RWPE1 (cell line): ENCODE data around the gene ZNF487.

Source experiments
- CTCF ChIA-PET: fragments of 350-600 bp; sonication (Branson Sonifier 250); formaldehyde crosslinking; extraction: SDS; loops from one replicate; lab custom pipeline; 2021; lab: Yijun Ruan, JAX
- POLR2A ChIA-PET: fragments of 400-600 bp; formaldehyde crosslinking; extraction: SDS; loops from one replicate; lab custom pipeline; 2020; ENCODE audit warnings: antibody characterized with exemption; ENCODE audit not compliant: low non-redundant PET; lab: Yijun Ruan, JAX
- DNase-seq: peaks from one replicate; pipeline ENCODE4 v3.0.0; 2012; ENCODE audit warnings: low spot score
- H3K27ac ChIP-seq: fragments of 450-650 bp; 2 replicates; pipeline ENCODE4 v1.5.1; 2017
- TF ChIP-seq, protein P1 (sequence below): fragments of 450-650 bp; conservative IDR thresholded peaks from 2 replicates; pipeline ENCODE4 v1.5.1; 2017; ENCODE audit warnings: low read depth, mild to moderate bottlenecking

The ZNF487 gene

DNA sequence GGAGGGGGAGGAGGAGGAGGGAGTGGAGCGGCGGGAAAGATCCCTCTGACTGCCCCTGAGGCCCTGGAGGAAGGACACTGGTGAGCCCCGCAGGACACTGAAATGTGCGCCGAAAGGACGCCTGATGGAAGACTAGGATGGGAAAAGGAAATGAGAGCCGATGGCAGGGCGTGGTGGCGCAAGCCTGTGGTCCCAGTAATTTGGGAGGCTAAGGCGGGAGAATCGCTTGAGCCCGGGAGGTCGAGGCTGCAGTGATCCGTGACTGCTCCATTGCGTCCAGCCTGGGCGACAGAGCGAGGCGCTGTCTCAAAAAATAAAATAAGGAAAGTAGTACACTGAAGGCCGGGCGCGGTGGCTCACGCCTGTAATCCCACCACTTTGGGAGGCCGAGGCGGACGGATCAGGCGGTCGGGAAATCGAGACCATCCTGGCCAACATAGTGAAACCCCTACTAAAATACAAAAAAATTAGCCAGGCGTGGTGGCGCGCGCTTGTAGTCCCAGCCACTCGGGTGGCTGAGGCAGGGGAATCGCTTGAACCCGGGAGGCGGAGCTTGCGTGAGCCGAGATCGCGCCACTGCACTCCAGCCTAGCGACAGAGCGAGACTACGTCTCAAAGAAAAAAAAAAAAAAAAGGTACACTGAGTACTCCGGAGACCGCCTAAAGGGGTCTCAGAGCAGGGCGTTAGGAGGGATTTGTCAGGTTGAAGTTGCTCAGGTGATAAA, 27.4 kb upstream of the ZNF487 start:
- ChIA-PET POLR2A (interaction anchor here (0.6 to 1.4 kb wide), 4 partner anchors 10 to 1033 kb away, joined by 3 to 4 read pairs (median 4); no protein-coding TSS in a partner anchor), CTCF (no interaction called here)

DNA sequence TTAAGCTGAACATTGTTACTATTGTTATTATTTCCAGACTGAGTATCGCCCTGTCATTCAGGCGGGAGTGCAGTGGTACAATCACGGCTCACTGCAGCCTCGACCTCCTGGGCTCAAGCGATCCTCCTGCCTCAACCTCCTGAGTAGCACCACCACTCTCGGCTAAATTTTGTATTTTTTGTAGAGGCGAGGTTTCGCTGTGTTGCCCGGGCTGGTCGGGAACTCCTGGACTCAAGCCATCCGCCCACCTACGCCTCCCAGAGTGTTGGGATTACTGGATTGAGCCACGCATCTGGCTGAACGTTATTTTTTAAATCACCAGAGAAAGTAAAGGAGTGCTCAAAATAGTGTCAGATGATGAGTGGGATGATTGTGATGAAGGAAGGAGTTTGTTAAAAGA, 26.6 kb upstream of the ZNF487 start:
- ChIA-PET POLR2A (interaction anchor here (0.6 kb wide), 1 partner anchor 93 kb away, joined by 4 read pairs; no protein-coding TSS in a partner anchor), CTCF (no interaction called here)
- H3K27ac ChIP-seq = peak overlapping the region; percentile 96
- DNase-seq = no peak
- TF ChIP-seq, protein P1, sequence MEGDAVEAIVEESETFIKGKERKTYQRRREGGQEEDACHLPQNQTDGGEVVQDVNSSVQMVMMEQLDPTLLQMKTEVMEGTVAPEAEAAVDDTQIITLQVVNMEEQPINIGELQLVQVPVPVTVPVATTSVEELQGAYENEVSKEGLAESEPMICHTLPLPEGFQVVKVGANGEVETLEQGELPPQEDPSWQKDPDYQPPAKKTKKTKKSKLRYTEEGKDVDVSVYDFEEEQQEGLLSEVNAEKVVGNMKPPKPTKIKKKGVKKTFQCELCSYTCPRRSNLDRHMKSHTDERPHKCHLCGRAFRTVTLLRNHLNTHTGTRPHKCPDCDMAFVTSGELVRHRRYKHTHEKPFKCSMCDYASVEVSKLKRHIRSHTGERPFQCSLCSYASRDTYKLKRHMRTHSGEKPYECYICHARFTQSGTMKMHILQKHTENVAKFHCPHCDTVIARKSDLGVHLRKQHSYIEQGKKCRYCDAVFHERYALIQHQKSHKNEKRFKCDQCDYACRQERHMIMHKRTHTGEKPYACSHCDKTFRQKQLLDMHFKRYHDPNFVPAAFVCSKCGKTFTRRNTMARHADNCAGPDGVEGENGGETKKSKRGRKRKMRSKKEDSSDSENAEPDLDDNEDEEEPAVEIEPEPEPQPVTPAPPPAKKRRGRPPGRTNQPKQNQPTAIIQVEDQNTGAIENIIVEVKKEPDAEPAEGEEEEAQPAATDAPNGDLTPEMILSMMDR = no peak

More for the DNA sequence above, 27.4 kb upstream of the ZNF487 start:
- peak overlapping the region; percentile 96 for H3K27ac ChIP-seq
- TF ChIP-seq, protein P1 = no peak
- DNase-seq = no peak

DNA sequence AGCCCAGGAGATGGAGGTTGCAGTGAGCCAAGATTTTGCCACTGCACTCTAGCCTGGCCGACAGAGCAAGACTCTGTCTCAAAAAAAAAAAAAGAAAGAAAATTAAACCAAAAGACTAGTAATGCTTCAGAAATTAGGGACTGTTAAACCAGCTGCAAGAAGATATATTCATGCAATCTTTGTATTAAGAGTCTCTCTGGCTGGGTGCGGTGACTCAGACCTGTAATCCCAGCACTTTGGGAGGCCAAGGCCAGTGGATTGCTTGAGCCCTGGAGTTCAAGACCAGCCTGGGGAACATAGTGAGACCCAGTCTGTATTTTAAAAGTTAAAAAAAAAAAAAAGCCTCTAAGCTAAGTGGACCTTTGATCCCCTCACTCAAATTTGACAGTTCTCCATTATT, 25.4 kb upstream of the ZNF487 start:
- DNase-seq = no peak
- ChIA-PET POLR2A (interaction anchor here (1.0 kb wide), 1 partner anchor 9 kb away, joined by 4 read pairs; no protein-coding TSS in a partner anchor), CTCF (no interaction called here)
- peak overlapping the region; percentile 96 for H3K27ac ChIP-seq
- TF ChIP-seq, protein P1 = no peak

DNA sequence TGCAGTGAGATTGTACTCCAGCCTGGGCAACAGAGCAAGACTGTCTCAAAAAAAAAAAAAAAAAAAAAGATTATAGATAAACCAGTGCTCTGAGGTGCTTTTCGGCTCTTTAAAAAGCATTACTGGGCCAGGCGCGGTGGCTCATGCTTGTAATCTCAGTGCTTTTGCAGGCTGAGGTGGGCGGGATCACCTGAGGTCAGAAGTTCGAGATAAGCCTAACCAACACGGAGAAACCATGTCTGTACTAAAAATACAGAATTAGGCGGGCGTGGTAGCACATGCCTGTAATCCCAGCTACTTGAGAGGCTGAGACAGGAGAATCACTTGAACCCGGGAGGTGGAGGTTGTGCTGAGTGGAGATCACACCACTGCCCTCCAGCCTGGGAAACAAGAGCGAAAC, 21.4 kb upstream of the ZNF487 start:
- H3K27ac ChIP-seq = no peak overlapping the region
- TF ChIP-seq, protein P1 = no peak
- CTCF ChIA-PET = no interaction called here
- POLR2A ChIA-PET = interaction anchor here (0.6 kb wide), 1 partner anchor 32 kb away, joined by 4 read pairs; no protein-coding TSS in a partner anchor
- no peak for DNase-seq

DNA sequence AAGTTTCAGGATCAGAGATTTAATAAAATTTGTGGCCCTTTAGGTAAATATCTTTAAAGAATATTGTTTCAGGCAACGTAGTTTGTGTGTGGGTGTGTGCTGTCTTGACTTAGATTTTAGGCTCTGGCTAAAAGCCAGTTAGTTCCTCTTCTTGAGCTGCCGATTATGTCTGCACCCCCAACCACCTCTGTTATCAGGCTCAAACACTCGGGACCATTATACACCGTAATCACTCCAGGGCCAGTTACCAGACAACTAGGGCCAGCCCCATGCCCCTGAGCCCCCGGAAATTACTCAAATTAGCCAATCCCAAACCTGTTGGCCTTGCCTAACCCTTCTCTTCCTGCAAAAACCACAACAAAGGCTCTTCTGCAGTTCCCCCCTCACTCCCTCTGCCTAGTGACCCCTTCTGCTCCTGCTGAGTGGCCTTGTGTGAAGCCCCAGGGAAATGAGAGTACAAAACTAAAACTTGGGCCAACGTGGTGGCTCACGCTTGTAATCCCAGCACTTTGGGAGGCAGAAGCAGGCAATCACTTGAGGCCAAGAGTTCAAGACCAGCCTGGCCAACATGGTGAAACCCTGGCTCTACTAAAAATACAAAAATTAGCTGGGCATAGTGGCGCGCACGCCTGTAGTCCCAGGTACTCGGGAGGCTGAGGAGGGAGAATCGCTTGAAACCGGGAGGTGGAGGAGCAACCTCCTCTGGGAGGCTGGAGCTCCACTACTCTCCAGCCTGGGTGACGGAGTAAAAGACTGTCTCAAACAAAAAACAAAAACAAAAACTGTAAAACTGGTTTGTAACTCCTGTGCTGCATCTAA, 18.8 kb upstream of the ZNF487 start:
- TF ChIP-seq, protein P1 = no peak
- H3K27ac ChIP-seq = peak overlapping the region; percentile 99
- CTCF ChIA-PET = no interaction called here
- POLR2A ChIA-PET = no interaction called here
- DNase-seq = no peak

DNA sequence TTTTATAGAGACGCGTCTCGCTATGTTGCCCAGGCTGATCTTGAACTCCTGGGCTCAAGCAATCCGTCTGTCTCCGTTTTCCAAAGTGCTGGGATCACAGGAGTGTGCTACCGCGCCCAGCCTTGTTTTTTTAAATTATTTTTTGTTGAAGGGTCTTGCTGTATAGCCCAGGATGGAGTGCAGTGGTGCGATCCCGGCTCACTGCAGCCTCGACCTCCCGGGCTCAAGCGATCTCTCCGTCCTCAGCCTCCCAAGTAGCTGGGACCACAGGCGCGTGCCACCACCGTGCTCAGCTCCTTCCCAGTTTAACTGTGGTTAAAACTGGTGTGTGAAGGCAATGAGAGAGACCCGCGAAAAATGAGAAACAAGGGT, 16.9 kb upstream of the ZNF487 start:
- no peak for DNase-seq
- ChIA-PET CTCF (no interaction called here), POLR2A (interaction anchor here (0.6 to 1.0 kb wide), 3 partner anchors 9 to 17 kb away, joined by 3 to 4 read pairs (median 4); partner anchors contain the start of gene ZNF487)
- peak overlapping the region; percentile 99 for H3K27ac ChIP-seq
- TF ChIP-seq, protein P1 = no peak
